HG02798 (cell line): Measurements from ENCODE around the gene PIK3CA.
"Not testable (repeated sequence)": the region's sequence is repeated elsewhere in the genome, so short reads cannot be mapped to it uniquely, and the experiment has no call there.

Source experiments
- ATAC-seq: cut with Tn5 transposase; IDR thresholded peaks from one replicate; pipeline ENCODE4 v1.9.1; 2021; ENCODE audit warnings: mild to moderate bottlenecking; ENCODE audit not compliant: unreplicated experiment, poor library complexity

Gene PIK3CA

GRCh38 chr3:179192542-179192941 is 44.4 kb downstream of the PIK3CA start:
- ATAC-seq, result no peak

- no peak for ATAC-seq
Observed at GRCh38 chr3:179194931-179195330, 46.8 kb downstream of the PIK3CA start.

GRCh38 chr3:179196098-179196497 is 47.9 kb downstream of the PIK3CA start:
- peak; percentile 92 for ATAC-seq

GRCh38 chr3:179196700-179197099 is 48.5 kb downstream of the PIK3CA start:
- ATAC-seq, result no peak

- no peak for ATAC-seq
Observed at GRCh38 chr3:179200790-179201189, 52.6 kb downstream of the PIK3CA start.

- ATAC-seq, result not testable (repeated sequence)
Observed at GRCh38 chr3:179215550-179215949, 67.4 kb downstream of the PIK3CA start.

- not testable (repeated sequence) for ATAC-seq
Observed at GRCh38 chr3:179218213-179218612, 70.1 kb downstream of the PIK3CA start.

- no peak for ATAC-seq
Observed at GRCh38 chr3:179223548-179223947, 75.4 kb downstream of the PIK3CA start.

- no peak for ATAC-seq
Observed at GRCh38 chr3:179224584-179224983, 76.4 kb downstream of the PIK3CA start.

- no peak for ATAC-seq
Observed at GRCh38 chr3:179227349-179227748, 79.2 kb downstream of the PIK3CA start.

- peak; percentile 78 for ATAC-seq
Observed at GRCh38 chr3:179229177-179229576, 81.0 kb downstream of the PIK3CA start.

GRCh38 chr3:179233043-179233442 is 84.9 kb downstream of the PIK3CA start:
- ATAC-seq, result no peak

- no peak for ATAC-seq
Observed at GRCh38 chr3:179234199-179234598, 86.0 kb downstream of the PIK3CA start.

GRCh38 chr3:179236669-179237301 is 88.6 kb downstream of the PIK3CA start:
- peak; percentile 65 for ATAC-seq

GRCh38 chr3:179240299-179240698 is 92.1 kb downstream of the PIK3CA start:
- ATAC-seq, result peak; percentile 71

GRCh38 chr3:179242859-179243258 is 94.7 kb downstream of the PIK3CA start:
- not testable (repeated sequence) for ATAC-seq

- ATAC-seq, result no peak
Observed at GRCh38 chr3:179244878-179245277, 96.7 kb downstream of the PIK3CA start.

- no peak for ATAC-seq
Observed at GRCh38 chr3:179247289-179248015, 99.3 kb downstream of the PIK3CA start.

- no peak for ATAC-seq
Observed at GRCh38 chr3:179250803-179251476, 102.8 kb downstream of the PIK3CA start, which contains the start of gene KCNMB3. KCNMB3 (minus strand) TSS chr3:179251114; CDS start chr3:179250990, 124 bp downstream.

GRCh38 chr3:179256813-179257212 is 108.7 kb downstream of the PIK3CA start:
- ATAC-seq, result no peak

GRCh38 chr3:179257742-179258141 is 109.6 kb downstream of the PIK3CA start:
- not testable (repeated sequence) for ATAC-seq
